Activated CD4-positive, CD25-positive, alpha-beta regulatory T cell treated with anti-CD3 and anti-CD28 coated beads, Interleukin-2, amount 50 U/mL, for 72 hours (primary cell): Measurements from ENCODE around the gene GNAI1.

ENCODE experiments used
- DNase-seq: peaks from one replicate; pipeline ENCODE4 v3.0.0; 2021

The GNAI1 gene

DNA sequence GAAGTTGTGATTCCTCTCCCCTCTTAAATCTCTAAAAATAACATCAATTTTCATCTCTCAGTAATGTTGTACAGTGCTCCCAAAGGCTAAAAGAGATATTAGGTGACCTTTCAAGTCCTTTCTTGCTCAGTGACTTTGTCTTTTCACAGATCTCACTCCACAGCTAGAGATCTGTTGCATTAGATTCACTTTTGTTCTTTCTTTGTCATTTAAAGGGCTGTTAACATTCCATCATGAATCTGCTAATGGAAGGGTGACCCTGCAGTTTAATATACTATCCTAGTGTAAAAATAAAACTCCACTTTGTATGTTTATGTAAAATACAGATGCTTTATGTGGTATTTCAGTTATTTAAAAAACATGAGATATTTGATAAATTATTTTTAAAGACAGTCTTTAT is 30.5 kb downstream of the GNAI1 start:
- no peak for DNase-seq

DNA sequence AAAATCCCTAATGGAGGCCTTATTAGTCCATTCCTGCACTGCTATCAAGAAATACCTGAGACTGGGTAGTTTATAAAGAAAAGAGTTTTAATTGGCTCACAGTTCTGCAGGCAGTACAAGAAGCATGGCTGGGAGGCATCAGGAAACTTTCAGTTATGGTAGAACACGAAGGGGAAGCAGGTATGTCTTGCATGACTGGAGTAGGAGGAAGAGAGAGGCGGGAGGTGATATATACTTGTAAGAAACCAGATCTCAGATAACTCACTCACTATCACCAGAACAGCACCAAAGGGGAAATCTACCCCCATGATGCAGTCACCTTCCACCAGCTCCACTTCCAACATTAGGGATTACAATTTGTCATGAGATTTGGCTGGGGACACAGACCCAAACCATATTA is 35.8 kb downstream of the GNAI1 start:
- DNase-seq: no peak

DNA sequence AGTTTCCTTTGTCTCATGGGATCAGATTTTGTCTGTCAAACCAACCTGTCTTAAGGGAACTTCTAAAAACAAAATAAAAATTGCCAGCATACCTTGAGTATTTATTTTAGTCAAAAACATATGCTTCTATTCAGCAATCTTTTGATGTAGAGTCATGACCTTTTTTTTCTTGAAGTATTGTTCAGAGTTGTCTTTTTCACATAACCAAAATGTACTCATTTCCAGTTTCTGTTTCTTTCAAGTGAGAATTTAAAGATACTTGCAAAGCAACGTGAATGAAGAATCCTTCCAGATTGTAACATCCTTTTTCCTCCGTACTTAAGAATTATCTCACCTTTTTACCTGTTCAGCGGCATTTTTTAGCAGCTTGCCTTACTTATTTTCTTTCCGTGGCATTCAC is 37.8 kb downstream of the GNAI1 start:
- DNase-seq: no peak

DNA sequence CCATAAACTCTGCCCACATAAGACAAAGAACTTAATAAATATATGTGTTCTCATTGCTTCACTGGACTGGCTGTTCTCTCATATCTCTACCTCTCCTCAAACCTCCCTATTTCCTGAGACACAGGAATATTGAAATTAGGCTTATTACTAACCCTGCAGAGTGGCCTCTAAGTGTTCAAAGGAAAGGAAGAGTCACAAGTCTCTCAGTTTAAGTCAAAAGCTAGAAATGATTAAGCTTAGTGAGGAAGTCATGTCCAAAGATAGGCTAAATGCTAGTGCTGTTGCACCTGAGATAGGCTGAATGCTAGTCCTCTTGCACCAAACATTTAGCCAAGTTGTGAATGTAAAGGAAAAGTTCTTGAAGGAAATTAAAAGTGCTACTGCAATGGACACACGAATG is 41.1 kb downstream of the GNAI1 start:
- no peak for DNase-seq

DNA sequence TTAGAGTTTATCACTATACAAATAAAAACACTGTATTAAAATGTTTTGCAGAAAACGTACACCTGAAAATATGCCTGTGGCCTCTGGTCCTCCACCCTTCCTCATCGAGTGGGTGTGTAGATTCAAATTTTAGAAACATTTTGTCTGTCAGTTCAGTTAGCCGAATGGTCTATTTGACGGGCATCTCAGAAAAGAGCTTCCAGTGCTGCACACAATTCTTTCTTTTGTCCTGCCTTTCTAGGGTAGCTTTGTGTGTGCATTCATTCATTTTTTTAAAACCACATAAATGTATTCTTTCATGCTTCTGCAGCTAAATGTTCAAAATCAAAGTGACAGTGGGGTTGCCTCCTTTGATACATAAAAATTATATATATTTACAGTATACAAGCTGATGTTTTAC is 46.8 kb downstream of the GNAI1 start:
- DNase-seq: no peak

DNA sequence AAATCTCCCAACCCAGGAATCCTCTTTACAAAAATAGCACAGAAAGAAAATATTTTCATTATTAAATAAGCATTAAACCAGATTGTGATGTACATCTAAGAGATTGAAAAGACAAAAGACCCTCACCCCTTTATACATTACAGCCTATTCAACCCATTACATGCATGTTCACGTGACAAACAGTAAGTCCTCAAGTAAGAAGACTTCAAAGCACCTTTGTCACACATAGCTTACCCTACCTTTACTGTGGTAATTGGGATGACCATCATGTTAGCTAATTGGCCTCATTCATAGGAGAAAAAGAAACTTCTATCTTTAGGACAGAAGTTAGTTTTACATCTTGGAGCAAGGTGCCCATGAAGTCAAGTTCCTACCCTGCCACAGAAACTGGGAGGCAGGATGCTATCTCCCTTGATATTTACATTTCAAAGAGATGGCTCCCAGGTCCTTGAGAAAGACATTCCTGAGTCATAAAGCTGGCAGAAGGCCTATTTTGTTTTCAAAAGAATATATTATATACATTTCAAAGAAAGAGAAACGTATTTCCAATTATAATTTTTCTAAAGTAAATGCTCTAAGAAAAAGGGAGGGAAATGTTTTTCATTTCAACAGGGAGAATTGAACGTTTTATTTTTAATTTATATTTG is 48.1 kb downstream of the GNAI1 start:
- DNase-seq: no peak

DNA sequence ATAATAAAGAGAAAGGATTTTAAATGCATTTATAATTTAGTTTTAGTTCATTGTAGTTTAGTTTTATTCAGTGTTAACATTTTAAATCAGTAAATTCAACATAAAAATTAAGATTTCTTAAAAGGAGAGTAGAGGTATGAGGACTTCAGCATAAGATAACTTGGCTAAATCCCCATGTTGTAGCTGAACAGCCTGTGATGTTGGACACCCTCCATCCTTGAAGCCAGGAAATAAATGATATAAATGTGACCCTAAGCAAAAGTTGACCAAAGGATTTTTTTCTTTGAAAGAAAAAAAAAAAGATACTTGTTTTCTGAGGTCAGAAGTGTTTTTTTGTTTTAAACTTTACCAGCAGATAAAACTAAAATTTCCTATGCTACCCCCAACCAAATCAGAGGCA is 48.7 kb downstream of the GNAI1 start:
- DNase-seq: no peak

DNA sequence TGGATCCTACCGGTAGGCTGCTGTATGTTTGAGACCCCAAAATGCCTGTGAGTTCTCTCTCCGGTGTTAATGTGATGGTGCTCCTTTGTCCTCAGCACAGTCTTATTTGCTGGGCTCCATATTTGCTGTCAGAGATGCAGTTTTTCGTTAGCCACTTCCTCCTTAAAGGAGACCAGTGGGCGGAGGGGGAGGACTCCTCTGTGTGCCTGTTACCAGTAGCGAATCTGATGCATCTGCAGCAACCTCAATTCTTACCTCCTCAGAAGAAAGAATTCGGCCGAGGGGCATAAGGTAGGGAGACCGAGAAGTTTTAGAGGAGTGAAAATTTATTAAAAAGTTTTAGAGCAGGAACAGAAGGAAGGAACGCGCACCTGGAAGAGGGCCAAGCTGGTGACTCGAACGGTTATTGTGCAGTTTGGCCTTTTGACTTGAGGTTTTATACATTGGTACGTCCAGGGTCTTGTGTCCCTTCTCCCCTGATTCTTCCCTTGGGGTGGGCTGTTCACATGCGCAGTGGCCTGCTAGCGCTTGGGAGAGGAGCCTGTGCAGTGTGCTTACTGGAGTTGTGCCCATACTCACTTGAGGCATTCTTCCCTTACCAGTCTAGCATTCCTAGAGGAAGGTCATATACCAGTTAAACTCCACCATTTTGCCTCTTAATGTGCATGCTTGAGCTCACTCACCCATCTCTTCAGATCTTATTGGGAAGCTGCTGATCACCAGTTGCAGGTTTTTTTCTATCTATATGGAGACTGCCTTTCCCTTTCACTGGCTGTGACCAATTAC is 49.5 kb downstream of the GNAI1 start:
- no peak for DNase-seq

DNA sequence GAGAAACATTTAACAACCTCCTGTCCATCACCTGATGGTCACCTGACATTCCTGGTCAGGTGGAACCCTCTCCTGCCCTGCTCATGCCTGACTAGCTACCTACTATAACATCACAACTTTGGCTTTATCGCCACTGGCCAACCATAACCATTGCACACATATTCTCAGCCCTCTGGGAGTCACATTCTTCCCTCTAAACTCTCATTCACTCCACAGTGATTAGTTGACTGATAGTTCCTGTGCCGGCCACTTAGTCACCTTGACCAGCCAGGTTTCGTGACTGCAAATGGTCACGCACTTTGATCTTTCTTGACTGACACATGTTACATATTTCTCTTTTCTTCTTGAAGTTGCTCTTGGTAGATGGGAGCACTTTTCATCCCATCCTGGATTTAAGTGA is 50.1 kb downstream of the GNAI1 start:
- no peak for DNase-seq

DNA sequence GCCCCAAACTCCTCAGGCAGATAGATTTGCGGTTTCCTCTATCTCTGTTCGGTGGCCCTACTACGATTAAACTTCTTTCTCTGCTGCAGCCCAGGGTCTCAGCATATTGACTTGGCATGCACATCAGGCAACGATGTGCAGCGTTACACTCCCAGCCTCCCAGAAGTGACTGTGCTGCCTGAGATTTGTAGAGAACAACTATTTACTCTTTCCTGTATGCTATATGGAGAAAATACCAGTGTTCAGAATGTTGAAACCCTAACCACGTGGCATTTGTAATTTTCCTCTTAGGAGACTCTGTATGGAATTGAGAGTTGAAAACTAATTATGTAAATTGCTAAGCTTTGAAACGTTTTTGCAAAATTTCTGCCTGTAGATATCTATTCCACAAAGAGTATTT is 50.9 kb downstream of the GNAI1 start:
- DNase-seq: no peak

DNA sequence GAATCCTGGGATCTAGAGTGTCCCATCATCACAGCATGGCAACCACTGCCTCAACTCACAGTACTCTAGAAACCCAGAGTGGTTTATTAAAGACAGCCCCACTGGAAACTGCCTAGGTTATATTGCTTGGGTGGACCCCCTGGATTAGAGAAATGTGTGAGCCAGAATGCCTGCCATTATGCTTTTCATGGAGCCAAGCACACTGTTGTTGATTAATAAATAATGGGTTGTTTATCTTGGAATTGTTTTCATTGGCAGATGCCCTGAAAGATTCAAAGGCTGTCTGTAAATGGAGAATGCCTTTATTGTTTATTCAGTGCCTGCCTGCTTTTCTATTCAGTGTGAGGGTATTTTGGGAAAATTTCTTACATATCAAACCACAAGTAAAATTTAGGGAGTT is 52.1 kb downstream of the GNAI1 start:
- no peak for DNase-seq

DNA sequence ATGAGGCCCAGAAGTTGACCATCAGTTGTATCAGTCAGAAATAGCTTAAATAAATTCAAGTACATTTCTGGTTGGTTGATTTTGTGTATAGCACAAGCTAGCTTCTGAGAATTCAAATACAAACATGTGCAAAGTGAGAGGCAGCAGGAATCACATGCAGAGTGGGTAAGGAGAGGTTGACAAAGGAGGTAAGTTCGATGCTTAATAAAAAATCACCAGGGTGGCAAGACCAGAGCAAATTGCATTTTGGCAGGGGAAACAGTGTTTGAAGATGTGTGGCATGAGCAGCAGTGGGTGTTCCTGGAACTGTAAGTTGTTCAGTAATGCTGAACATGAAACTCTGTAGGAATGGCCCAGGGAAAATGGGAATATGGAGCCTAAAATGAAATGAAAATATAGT is 52.6 kb downstream of the GNAI1 start:
- no peak for DNase-seq

DNA sequence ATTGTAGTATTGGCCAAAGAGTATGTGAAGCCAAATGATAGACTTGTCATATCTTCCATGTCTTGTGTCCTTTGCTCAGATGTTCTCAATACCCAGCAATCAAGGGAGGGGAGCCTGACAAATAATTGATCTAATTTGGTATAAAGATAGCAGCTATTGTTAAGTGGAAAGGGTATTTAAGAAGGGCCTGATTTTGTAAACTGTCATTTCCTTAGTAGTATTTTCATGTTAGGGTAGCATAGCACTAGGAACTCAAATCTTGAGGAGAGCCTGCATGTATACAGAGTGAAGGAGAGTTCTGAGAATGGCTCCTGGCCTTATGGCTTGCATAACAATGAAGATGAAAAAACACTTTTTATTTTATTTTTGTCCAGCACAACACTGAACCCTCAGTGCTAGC is 53.1 kb downstream of the GNAI1 start:
- no peak for DNase-seq

DNA sequence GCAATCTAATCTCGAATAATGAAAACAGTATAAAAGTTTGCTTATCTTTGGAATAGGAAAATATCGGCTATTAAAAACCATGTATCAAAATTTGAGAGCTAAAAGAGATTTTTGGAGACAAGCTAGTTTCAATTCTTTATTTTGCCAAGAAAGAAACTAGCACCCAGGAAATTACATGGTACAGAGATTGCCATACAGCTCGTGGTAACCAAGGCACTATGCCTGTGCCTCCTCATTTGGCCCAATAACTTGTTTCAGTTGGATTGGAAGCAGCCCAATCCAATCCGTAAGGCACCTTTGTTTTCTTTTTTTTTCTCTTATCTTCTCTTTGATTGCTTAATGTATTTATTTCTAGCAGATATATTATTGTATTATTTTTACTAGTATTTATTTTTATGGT is 55.0 kb downstream of the GNAI1 start:
- DNase-seq: no peak

DNA sequence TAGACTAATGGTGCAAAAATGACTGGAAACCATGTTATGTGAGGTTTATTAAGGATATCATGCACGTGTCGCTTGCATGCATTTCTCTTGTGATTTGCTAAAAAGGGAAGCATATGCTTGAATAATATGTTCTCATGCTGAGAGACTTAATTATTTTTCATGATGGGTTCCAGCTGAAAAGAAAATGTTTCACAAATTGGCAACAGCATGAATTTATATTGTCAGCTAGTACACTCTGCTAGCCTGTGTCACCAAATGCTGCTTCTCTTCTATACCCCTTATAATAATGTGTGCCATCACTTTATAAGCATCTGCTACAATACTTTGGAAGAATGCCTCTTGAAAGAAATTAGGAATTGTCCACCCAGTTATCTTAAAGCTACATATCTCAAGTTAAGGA is 63.0 kb downstream of the GNAI1 start:
- no peak for DNase-seq

DNA sequence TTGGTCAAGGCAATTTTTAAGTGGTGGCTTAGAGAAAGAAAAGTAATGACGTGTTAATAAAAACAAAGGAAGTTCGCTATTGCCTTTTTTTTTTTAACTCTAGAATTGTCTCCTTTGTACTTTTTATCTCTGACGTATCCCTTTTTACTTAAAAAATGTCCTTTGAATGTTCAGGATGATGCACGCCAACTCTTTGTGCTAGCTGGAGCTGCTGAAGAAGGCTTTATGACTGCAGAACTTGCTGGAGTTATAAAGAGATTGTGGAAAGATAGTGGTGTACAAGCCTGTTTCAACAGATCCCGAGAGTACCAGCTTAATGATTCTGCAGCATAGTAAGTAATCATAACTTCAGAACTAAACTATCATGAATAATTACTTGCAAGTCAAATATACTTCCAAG is 64.4 kb downstream of the GNAI1 start:
- no peak for DNase-seq

DNA sequence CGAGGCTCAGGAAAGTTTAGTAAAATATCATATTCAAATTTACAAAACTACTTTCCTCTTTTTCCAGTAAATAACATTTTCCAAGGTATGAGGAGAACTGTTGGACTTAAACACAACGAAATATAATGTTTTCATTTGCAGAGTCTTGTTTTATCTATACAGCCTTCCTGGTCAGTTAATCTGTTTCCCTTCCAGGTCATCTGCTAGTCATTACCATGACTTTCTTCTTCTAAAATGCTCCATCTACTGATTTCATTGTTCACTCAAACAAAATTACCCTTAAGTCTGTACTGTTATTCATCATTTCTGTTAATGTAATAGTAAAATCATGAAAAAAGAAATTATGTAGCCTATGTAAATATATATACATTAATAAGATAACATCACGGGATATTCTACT is 69.8 kb downstream of the GNAI1 start:
- DNase-seq: no peak

DNA sequence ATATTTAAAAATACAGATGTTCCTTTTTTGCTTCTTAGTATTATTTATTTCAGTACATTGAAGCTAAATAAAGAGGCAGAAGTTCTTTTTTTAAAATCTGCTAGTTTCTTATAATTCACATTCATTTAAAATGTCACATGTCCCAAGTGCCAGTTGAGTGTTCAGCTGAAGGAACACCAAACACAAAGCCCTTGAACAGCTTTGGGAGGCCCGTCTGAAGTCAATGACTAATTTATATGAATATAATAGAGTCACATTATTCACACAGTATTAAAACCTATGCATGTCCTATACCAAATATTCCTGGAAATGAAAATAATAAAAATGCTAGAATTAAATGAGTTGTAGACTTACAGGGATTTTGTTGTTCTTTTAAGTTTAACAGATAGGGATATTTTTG is 70.3 kb downstream of the GNAI1 start:
- DNase-seq: no peak

DNA sequence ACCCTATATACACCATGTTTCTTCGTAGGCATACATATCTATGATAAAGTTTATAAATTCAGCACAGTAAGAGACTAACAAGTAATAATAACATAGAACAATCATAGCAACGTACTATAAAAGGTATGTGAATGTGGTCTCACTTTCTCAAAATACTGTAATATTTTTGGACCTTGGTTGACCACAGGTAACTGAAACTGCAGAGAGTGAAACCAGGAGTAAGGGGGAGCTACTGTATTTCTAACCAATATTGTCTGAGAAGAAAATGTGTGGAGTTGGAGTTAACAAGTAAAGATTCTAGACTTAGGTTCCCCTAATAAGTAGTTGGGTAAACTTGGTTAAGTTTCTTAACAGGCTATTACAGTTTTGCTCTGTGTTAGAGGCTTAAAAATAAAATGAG is 72.1 kb downstream of the GNAI1 start:
- no peak for DNase-seq

DNA sequence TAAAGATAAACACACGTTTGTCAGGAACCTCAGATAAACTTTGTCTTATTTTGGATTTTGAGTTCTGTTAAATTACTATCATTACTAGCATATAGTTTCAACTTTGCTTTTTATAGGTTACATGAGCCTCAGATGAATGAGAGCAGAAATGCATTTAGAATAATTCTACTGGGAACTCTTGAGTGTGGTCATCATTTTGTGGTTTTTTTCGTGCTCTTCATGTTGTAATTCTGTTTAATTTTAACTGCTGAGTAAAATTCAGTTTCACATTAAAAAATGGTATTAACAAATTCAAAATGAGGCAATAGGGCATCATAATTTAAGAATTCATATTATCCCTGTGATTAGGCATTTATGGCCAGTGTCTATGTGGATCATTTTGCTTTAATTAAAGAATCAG is 72.9 kb downstream of the GNAI1 start:
- no peak for DNase-seq

DNA sequence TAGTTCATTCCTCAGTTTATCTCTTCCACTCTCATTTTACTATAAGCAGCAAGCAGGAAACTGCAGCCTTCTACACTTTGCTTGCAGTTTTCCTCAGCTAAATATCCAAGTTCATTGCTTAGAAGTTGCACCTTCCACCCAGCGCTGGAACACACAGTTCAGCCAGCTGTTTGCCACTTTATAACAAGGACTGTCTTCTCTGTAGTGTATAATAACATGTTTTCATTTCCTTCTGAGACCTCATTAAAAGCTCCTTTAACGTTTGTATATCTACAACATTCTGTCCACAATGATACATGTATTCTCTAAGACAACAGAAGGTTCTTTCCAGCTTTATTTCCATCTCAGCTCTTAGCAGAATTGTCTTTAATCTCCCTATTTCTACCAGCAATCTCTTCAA is 74.1 kb downstream of the GNAI1 start:
- no peak for DNase-seq

DNA sequence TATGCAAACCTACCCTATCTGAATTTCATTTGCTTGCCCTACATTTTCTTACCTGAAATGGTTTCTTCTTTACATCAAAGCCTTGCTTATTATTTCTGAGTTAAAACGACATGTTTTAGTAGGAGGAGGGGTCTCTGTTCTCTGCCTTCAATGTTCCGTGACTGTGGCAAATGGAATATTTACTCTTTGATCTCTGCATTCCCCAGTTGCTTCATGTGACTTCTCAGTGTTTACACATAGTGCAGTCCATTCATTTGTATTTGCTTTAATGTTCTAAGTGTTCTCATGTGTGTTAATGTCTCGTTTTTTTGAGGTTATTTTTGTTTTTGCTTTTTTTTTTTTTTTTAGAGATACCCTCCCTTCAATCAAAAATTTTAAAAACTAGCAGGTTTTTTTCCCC is 75.8 kb downstream of the GNAI1 start:
- DNase-seq: no peak

DNA sequence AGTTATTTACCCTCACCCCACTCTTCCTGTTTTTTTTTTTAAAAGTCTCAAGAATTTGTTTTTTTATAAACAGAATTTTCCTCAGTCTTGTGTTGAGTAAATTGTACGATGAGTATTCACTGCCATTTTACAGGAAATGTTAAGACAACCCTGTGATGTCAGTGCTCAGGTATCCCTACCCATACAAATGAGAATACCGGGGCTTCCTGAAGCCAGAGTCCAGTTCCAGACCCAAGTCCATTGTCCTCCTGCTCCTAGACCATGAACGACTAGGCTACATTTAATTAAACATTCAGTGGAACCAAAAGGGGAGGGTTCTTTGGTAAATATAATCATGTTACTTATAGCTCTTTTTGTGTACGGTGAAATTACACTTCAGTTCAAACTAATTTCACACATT is 79.2 kb downstream of the GNAI1 start:
- DNase-seq: no peak

DNA sequence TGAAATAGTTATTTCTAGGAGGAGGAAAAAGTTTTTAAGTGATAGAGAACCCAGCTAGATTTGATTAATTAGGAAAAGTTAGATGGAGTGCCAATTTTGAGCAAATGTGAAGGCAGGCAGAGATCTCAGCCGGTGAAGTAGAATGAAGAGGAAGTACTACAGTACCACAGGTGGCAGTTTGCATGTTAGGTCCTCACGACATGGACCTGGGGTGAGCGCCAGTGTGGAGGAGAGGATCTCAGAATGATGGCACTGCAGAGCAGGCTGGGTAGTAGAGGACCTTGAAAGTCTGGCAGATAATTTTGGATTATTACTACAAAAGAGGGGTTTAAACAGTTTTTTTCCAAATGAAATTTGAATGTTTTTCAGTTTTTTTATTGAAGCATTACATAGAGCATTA is 81.1 kb downstream of the GNAI1 start:
- no peak for DNase-seq
